VCaP (cell line): ENCODE results near the gene NEXN.
"Not testable (repeated sequence)": the region's sequence is repeated elsewhere in the genome, so short reads cannot be mapped to it uniquely, and the experiment has no call there.

Experiments used
- H3K27ac ChIP-seq: fragments of 450-650 bp; 2 replicates; pipeline ENCODE4 v1.5.1; 2017
- CTCF ChIP-seq: fragments of 450-650 bp; conservative IDR thresholded peaks from 2 replicates; pipeline ENCODE4 v1.5.1; 2017; ENCODE audit warnings: mild to moderate bottlenecking, moderate library complexity

The NEXN gene

GRCh38 chr1:77978293-77978968 lies 90.0 kb downstream of the NEXN start:
- peak overlapping the region; percentile 98 for H3K27ac ChIP-seq
- TF ChIP-seq CTCF: no peak

GRCh38 chr1:77978969-77979876 lies 90.8 kb downstream of the NEXN start, which contains the start of gene FUBP1:
Gene FUBP1 (minus strand): TSS chr1:77979072. CDS start chr1:77979004, 68 bp downstream.
- peak; percentile 80 for TF ChIP-seq CTCF

GRCh38 chr1:77983352-77983996 lies 95.0 kb downstream of the NEXN start:
- not testable (repeated sequence) for H3K27ac ChIP-seq

More at GRCh38 chr1:77978969-77979876, 90.8 kb downstream of the NEXN start, which contains the start of gene FUBP1:
- peak within 1 kb of the TSS; percentile 98 for H3K27ac ChIP-seq

- no peak overlapping the region for H3K27ac ChIP-seq
- no peak for TF ChIP-seq CTCF
Measured at GRCh38 chr1:77983997-77984355, 95.6 kb downstream of the NEXN start.

- no peak overlapping the region for H3K27ac ChIP-seq
- no peak for TF ChIP-seq CTCF
Measured at GRCh38 chr1:77984629-77985028, 96.2 kb downstream of the NEXN start.

- no peak for TF ChIP-seq CTCF
- H3K27ac ChIP-seq: no peak overlapping the region
Measured at GRCh38 chr1:77986810-77987209, 98.4 kb downstream of the NEXN start.

GRCh38 chr1:77987919-77988318 lies 99.5 kb downstream of the NEXN start:
- H3K27ac ChIP-seq: no peak overlapping the region
- no peak for TF ChIP-seq CTCF
